H1 (cell line): ENCODE results near the gene LSM14B. TPM values are rescaled to one million over a fixed set of nuclear protein-coding genes. Genes with fewer than 3 reads are reported as not detected.

Experiments
- POLR2A ChIP-seq, 2 experiments: IDR thresholded peaks; 1 replicate in 1 of 2; 2 replicates in 1 of 2; pipeline ENCODE4 v1.6.1; 2011; ENCODE audit warnings: low read depth in 2 of 2, low read length in 2 of 2, mild to moderate bottlenecking in 2 of 2; ENCODE audit errors: control extremely low read depth in 1 of 2
- POLR2AphosphoS5 ChIP-seq: IDR thresholded peaks from 2 replicates; pipeline ENCODE4 v1.6.1; 2011; ENCODE audit warnings: low read depth, low read length
- SIN3A ChIP-seq, 2 experiments: IDR thresholded peaks in 1 of 2; conservative IDR thresholded peaks in 1 of 2; 2 replicates each; pipeline ENCODE4 v1.6.1; 2011 to 2012; ENCODE audit warnings: low read length in 2 of 2, improper control_type of control experiment in 1 of 2, low read depth in 1 of 2, mild to moderate bottlenecking in 1 of 2
- polyA plus RNA-seq, 7 experiments: library from polyadenylated mRNA; depleted of rRNA in 3 of 7; stranded (reverse) in 5 of 7; unstranded in 2 of 7; fragments of >200 nt in 5 of 7; fragments of 200-250 nt in 2 of 7; gene quantifications; 1 replicate in 5 of 7; 2 replicates in 1 of 7; 4 replicates in 1 of 7; pipeline versions ENCODE4 v1.2.1 to v1.2.3, GENCODE V29; 2011 to 2013; ENCODE audit warnings: missing spikeins in 2 of 7, mixed read lengths in 2 of 7
- total RNA-seq: library from RNA; stranded (reverse); fragmentation: NEBNext Ultra II Directional; extraction: Animal tissue kit (Norgen Biotek cat#: 25700); gene quantifications from 2 replicates; pipeline ENCODE4 v1.2.1, GENCODE V29; 2021
- TF ChIP-seq, protein P1 (sequence below): fragments of 300-600 bp; sonication (generic); IDR thresholded peaks from 2 replicates; pipeline ENCODE4 v1.7.1; 2012; ENCODE audit warnings: low read length, moderate library complexity, mild to moderate bottlenecking, inconsistent platforms; ENCODE audit not compliant: insufficient replicate concordance

LSM14B gene
- total and polyA plus RNA-seq, 2 of the 8 experiments (the other 6 are each of a cell fraction or from before 2014, with no cell fraction given) = 58.3 to 65.6 TPM

- TF ChIP-seq, protein P1, sequence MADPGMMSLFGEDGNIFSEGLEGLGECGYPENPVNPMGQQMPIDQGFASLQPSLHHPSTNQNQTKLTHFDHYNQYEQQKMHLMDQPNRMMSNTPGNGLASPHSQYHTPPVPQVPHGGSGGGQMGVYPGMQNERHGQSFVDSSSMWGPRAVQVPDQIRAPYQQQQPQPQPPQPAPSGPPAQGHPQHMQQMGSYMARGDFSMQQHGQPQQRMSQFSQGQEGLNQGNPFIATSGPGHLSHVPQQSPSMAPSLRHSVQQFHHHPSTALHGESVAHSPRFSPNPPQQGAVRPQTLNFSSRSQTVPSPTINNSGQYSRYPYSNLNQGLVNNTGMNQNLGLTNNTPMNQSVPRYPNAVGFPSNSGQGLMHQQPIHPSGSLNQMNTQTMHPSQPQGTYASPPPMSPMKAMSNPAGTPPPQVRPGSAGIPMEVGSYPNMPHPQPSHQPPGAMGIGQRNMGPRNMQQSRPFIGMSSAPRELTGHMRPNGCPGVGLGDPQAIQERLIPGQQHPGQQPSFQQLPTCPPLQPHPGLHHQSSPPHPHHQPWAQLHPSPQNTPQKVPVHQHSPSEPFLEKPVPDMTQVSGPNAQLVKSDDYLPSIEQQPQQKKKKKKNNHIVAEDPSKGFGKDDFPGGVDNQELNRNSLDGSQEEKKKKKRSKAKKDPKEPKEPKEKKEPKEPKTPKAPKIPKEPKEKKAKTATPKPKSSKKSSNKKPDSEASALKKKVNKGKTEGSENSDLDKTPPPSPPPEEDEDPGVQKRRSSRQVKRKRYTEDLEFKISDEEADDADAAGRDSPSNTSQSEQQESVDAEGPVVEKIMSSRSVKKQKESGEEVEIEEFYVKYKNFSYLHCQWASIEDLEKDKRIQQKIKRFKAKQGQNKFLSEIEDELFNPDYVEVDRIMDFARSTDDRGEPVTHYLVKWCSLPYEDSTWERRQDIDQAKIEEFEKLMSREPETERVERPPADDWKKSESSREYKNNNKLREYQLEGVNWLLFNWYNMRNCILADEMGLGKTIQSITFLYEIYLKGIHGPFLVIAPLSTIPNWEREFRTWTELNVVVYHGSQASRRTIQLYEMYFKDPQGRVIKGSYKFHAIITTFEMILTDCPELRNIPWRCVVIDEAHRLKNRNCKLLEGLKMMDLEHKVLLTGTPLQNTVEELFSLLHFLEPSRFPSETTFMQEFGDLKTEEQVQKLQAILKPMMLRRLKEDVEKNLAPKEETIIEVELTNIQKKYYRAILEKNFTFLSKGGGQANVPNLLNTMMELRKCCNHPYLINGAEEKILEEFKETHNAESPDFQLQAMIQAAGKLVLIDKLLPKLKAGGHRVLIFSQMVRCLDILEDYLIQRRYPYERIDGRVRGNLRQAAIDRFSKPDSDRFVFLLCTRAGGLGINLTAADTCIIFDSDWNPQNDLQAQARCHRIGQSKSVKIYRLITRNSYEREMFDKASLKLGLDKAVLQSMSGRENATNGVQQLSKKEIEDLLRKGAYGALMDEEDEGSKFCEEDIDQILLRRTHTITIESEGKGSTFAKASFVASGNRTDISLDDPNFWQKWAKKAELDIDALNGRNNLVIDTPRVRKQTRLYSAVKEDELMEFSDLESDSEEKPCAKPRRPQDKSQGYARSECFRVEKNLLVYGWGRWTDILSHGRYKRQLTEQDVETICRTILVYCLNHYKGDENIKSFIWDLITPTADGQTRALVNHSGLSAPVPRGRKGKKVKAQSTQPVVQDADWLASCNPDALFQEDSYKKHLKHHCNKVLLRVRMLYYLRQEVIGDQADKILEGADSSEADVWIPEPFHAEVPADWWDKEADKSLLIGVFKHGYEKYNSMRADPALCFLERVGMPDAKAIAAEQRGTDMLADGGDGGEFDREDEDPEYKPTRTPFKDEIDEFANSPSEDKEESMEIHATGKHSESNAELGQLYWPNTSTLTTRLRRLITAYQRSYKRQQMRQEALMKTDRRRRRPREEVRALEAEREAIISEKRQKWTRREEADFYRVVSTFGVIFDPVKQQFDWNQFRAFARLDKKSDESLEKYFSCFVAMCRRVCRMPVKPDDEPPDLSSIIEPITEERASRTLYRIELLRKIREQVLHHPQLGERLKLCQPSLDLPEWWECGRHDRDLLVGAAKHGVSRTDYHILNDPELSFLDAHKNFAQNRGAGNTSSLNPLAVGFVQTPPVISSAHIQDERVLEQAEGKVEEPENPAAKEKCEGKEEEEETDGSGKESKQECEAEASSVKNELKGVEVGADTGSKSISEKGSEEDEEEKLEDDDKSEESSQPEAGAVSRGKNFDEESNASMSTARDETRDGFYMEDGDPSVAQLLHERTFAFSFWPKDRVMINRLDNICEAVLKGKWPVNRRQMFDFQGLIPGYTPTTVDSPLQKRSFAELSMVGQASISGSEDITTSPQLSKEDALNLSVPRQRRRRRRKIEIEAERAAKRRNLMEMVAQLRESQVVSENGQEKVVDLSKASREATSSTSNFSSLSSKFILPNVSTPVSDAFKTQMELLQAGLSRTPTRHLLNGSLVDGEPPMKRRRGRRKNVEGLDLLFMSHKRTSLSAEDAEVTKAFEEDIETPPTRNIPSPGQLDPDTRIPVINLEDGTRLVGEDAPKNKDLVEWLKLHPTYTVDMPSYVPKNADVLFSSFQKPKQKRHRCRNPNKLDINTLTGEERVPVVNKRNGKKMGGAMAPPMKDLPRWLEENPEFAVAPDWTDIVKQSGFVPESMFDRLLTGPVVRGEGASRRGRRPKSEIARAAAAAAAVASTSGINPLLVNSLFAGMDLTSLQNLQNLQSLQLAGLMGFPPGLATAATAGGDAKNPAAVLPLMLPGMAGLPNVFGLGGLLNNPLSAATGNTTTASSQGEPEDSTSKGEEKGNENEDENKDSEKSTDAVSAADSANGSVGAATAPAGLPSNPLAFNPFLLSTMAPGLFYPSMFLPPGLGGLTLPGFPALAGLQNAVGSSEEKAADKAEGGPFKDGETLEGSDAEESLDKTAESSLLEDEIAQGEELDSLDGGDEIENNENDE = no peak
- TF ChIP-seq POLR2AphosphoS5 (peak; percentile 66), POLR2A (IDR thresholded peaks at IDR 0.05; ENCODE audit: control extremely low read depth in 1 of 2, low read depth in 2 of 2, low read length in 2 of 2) (peak; percentile 49 to 66; a peak in 2 of 3 replicates), SIN3A (conservative IDR thresholded peaks at IDR 0.05 in 1 of 2, IDR thresholded peaks at IDR 0.05 in 1 of 2; ENCODE audit: low read depth in 1 of 2, low read length in 2 of 2) (0 out of 4 replicates have a peak, but pooled peaks of 1 of the 2 experiments have one; percentile 48)
Measured at GRCh38 chr20:62141397-62142251, 19.3 kb downstream of the LSM14B start (continued).
